CD14-positive monocyte (primary cell): Measurements from ENCODE around the gene SRMS. TPM values are rescaled to one million over a fixed set of nuclear protein-coding genes. Genes with fewer than 3 reads are reported as not detected.

Experiments used
- DNase-seq, 3 donors: peaks; one replicate each; pipeline ENCODE4 v3.0.0-alpha.2; 2011 to 2022
- H2AFZ ChIP-seq: 2 replicates; pipeline ENCODE4 v1.6.0; 2012; ENCODE audit warnings: mild to moderate bottlenecking, low read depth, low read length, inconsistent platforms; ENCODE audit not compliant: insufficient read depth, poor library complexity, severe bottlenecking
- H3K27ac ChIP-seq, 2 donors: 1 replicate in 1 of 2; 2 replicates in 1 of 2; pipeline ENCODE4 v1.5.1; 2012 to 2013; ENCODE audit warnings: low read length in 2 of 2, control low read depth in 1 of 2, inconsistent platforms in 1 of 2, low read depth in 1 of 2, mild to moderate bottlenecking in 1 of 2
- H3K27me3 ChIP-seq, 2 donors: one replicate each; pipeline versions ENCODE4 v1.6.0 to v1.6.1; 2011 to 2013; ENCODE audit warnings: low read length in 2 of 2; ENCODE audit not compliant: control insufficient read depth in 2 of 2, insufficient read depth in 2 of 2
- H3K36me3 ChIP-seq, 2 donors: replicated peaks in 1 of 2; 1 replicate in 1 of 2; 2 replicates in 1 of 2; pipeline versions ENCODE4 v1.5.1 to v1.6.1; 2012 to 2013; ENCODE audit warnings: low read length in 2 of 2, control low read depth in 1 of 2, inconsistent platforms in 1 of 2, mild to moderate bottlenecking in 1 of 2; ENCODE audit not compliant: insufficient read depth in 2 of 2, control insufficient read depth in 1 of 2
- H3K4me1 ChIP-seq, 2 donors: 1 replicate in 1 of 2; 2 replicates in 1 of 2; pipeline versions ENCODE4 v1.5.1 to v1.6.1; 2012 to 2013; ENCODE audit warnings: low read length in 2 of 2, control low read depth in 1 of 2, inconsistent platforms in 1 of 2, mild to moderate bottlenecking in 1 of 2, moderate library complexity in 1 of 2; ENCODE audit not compliant: insufficient read depth in 2 of 2, control insufficient read depth in 1 of 2
- H3K4me2 ChIP-seq: replicated peaks from 2 replicates; pipeline ENCODE3; 2012; ENCODE audit warnings: low read length, moderate library complexity, mild to moderate bottlenecking; ENCODE audit not compliant: poor library complexity, severe bottlenecking; ENCODE audit errors: extremely low read depth
- H3K4me3 ChIP-seq, 3 experiments: fragments of 200-600 bp in 1 of 3; sonication (generic) in 1 of 3; replicated peaks in 1 of 3; 1 replicate in 2 of 3; 2 replicates in 1 of 3; pipeline ENCODE4 v1.5.1; 2011 to 2013; ENCODE audit warnings: low read length in 3 of 3, mild to moderate bottlenecking in 3 of 3, control low read depth in 2 of 3, low read depth in 2 of 3, inconsistent platforms in 1 of 3, moderate library complexity in 1 of 3
- H3K79me2 ChIP-seq: 2 replicates; pipeline ENCODE4 v1.6.0; 2012; ENCODE audit warnings: mild to moderate bottlenecking, control low read depth, inconsistent platforms, low read length, moderate library complexity; ENCODE audit not compliant: insufficient read depth
- H3K9ac ChIP-seq: 2 replicates; pipeline ENCODE4 v1.6.0; 2017; ENCODE audit warnings: low read length, mild to moderate bottlenecking; ENCODE audit not compliant: insufficient read depth, poor library complexity, severe bottlenecking
- H3K9me3 ChIP-seq, 2 donors: replicated peaks in 1 of 2; 1 replicate in 1 of 2; 2 replicates in 1 of 2; pipeline versions ENCODE4 v1.5.1 to v1.6.1; 2012 to 2013; ENCODE audit warnings: low read length in 2 of 2, control low read depth in 1 of 2; ENCODE audit not compliant: control insufficient read depth in 1 of 2, insufficient read depth in 1 of 2
- H4K20me1 ChIP-seq: 2 replicates; pipeline ENCODE4 v1.6.0; 2012; ENCODE audit warnings: mild to moderate bottlenecking, low read length, control low read depth, moderate library complexity; ENCODE audit not compliant: insufficient read depth
- H3K27ac Mint-ChIP-seq, 7 donors: one replicate each; pipeline ENCODE4 v1.8.0; 2020; ENCODE audit warnings: mild to moderate bottlenecking in 7 of 7, mixed read lengths in 7 of 7, moderate library complexity in 6 of 7, inconsistent platforms in 2 of 7
- H3K27me3 Mint-ChIP-seq, 3 donors: one replicate each; pipeline ENCODE4 v1.8.0; 2021 to 2022; ENCODE audit warnings: low read depth in 3 of 3, mild to moderate bottlenecking in 3 of 3, mixed read lengths in 3 of 3, moderate library complexity in 3 of 3, inconsistent platforms in 1 of 3
- H3K36me3 Mint-ChIP-seq, 2 donors: one replicate each; pipeline ENCODE4 v1.8.0; 2020; ENCODE audit warnings: mixed read lengths in 2 of 2, inconsistent platforms in 1 of 2, mild to moderate bottlenecking in 1 of 2
- H3K4me1 Mint-ChIP-seq: one replicate; pipeline ENCODE4 v1.8.0; 2020; ENCODE audit warnings: mild to moderate bottlenecking, mixed read lengths
- H3K4me3 Mint-ChIP-seq, 2 donors: one replicate each; pipeline ENCODE4 v1.8.0; 2020; ENCODE audit warnings: mild to moderate bottlenecking in 2 of 2, mixed read lengths in 2 of 2, moderate library complexity in 1 of 2
- H3K9me3 Mint-ChIP-seq, 7 donors: one replicate each; pipeline ENCODE4 v1.8.0; 2020 to 2022; ENCODE audit warnings: mixed read lengths in 7 of 7, mild to moderate bottlenecking in 6 of 7, moderate library complexity in 6 of 7, inconsistent platforms in 2 of 7
- CTCF ChIP-seq: fragments of 200-600 bp; IDR thresholded peaks from one replicate; pipeline ENCODE4 v1.8.0; 2022; ENCODE audit warnings: antibody characterized with exemption, mild to moderate bottlenecking
- WGBS: methylation state at CpG from one replicate; pipeline ENCODE4 v1.1.5; 2013; ENCODE audit warnings: missing lambda C conversion rate; ENCODE audit not compliant: insufficient coverage; 5-methylcytosine and 5-hydroxymethylcytosine counted together
- intact Hi-C, 2 donors: fragments of 100-400 bp; cut with micrococcal nuclease; formaldehyde crosslinking; loops; one replicate each; pipeline versions ENCODE4 v1.15.0 to v1.15.1; 2023
- polyA plus RNA-seq, 3 donors: library from polyadenylated mRNA; depleted of rRNA in 1 of 3; unstranded in 2 of 3; stranded (reverse) in 1 of 3; fragments of 300-500 nt in 2 of 3; fragments of >200 nt in 1 of 3; fragmentation: Illumina TruSeq in 2 of 3; gene quantifications; 1 replicate in 2 of 3; 2 replicates in 1 of 3; pipeline ENCODE4 v1.2.3, GENCODE V29; 2012 to 2021

Gene SRMS
- polyA plus RNA-seq, 3 donors = not detected

GRCh38 chr20:63521602-63522001, 25.9 kb downstream of the SRMS start:
- WGBS = 62% methylated on average over 12 of the region's 23 CpGs

More at GRCh38 chr20:63521602-63522001, 25.9 kb downstream of the SRMS start:
- H3K4me1 Mint-ChIP-seq = peaks cover 21% of the 10 kb centered on the region
- Histone ChIP-seq H3K9ac (peak overlapping the region; percentile 68), H3K4me3 (peak overlapping the region; percentile 50 to 83 (median 65)), H3K9me3 (peaks cover 11 to 12% of the 10 kb centered on the region in 2 donors), H3K79me2 (peaks cover 7% of the 10 kb centered on the region), H4K20me1 (peaks cover 13% of the 10 kb centered on the region), H3K27me3 (peaks cover 0 to 23% of the 10 kb centered on the region in 2 donors), H3K27ac (peak overlapping the region in 1 of 2 donors; percentile 53), H3K4me1 (peaks cover 22 to 36% of the 10 kb centered on the region in 2 donors), H3K36me3 (no peaks in the 10 kb centered on the region), H3K4me2 (peak overlapping the region; percentile 96), H2AFZ (no peak overlapping the region)
- DNase-seq = peak in 1 of 3 donors; percentile 5
- peak overlapping the region in 6 of 7 donors; percentile 19 to 74 (median 54) for H3K27ac Mint-ChIP-seq
- TF ChIP-seq CTCF = no peak
- peaks cover 21 to 38% (median 25%) of the 10 kb centered on the region in 3 donors for H3K27me3 Mint-ChIP-seq
- H3K36me3 Mint-ChIP-seq = peaks cover 15 to 21% of the 10 kb centered on the region in 2 donors
- intact Hi-C loops = loop anchor here (2.0 to 10.0 kb wide), 2 partner anchors 15 to 543 kb away; partner anchors contain the start of genes PTK6 (in 1 of the 2) and TCEA2 (in 1 of the 2)
- peak overlapping the region; percentile 78 to 83 for H3K4me3 Mint-ChIP-seq
- H3K9me3 Mint-ChIP-seq = peaks cover 13 to 22% (median 18%) of the 10 kb centered on the region in 7 donors
